ENCODE measurements around the gene MYT1.
"Not testable (repeated sequence)": the region's sequence is repeated elsewhere in the genome, so short reads cannot be mapped to it uniquely, and the experiment has no call there.

The MYT1 gene

DNA sequence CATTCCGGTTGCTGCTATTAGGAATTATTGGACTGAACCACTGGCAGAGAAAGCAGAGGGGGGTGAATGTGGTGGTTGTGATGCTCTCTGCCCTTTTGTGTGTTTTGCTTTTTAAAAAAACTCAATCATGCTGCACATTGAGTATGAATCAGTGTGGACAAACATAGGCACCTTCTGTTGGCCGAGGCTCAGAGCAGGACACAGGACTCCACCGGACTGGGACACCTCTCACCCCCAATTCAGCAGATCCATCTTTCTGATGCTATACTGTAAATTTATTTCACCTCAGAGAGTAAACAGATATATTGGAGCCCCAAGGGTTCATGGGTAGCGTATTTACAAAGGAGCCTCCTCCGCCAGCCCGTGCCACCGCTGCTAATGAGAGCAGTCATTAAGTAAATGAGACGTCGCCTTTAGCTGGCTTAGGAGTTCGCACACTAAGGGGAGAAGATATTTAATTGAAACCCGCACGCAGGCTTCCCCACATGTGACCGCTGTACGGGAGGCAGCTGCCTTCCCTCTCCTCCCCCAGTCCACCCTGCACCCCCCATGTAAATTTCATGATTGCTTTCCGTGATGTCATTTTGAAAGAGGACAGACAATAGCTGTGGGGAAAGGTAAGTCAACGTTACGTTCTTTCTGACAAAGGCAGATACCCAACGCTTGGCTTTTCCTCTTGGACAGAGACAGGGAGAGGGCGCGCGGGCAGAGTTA lies at the start of gene MYT1:
TSS of gene MYT1 (plus strand) at position 330 of the 714 bp plus-strand sequence. CDS start 34,410 bp downstream, outside the sequence.
- DNase-seq (ENCODE audit: low read depth in 2 of 3, low spot score in 2 of 3), result no peak

DNA sequence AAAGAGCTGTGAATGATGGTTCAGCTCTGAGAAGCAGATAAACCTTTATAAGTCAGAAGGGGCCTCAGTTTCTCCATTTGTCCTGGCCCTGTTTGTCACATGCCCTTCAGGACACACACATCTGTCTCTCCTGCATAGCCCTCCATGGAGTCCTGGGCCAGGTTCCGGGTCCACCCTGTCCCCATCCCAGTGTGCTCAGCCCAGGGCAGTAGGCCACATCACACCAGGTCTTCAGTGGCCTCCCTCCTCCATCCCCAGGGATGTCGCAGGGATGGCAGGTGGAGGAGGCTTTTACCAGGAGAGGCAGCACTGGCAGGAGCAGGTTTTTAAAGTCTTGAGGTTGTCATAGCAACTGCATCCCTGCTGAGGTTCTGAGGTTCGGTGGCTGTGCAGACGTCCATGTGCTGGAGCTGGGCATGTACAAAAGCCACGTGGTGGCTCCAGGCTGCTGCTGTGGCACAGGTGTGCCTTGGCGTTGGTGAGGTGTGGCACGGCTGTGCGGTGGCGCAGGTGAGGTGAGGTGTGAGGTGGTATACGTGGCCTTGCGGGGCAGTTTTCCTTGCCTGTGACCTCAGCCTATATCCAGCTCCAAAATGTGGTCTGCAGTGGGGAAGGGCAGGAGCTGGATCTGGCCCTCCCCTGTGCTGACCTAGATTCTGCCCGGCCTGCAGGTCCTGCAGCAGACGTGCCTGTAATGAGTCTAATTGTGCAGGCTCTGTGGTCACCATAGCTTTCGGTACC lies 48.9 kb upstream of the MYT1 start:
- no peak for DNase-seq (ENCODE audit: low read depth in 2 of 3, low spot score in 2 of 3)

DNA sequence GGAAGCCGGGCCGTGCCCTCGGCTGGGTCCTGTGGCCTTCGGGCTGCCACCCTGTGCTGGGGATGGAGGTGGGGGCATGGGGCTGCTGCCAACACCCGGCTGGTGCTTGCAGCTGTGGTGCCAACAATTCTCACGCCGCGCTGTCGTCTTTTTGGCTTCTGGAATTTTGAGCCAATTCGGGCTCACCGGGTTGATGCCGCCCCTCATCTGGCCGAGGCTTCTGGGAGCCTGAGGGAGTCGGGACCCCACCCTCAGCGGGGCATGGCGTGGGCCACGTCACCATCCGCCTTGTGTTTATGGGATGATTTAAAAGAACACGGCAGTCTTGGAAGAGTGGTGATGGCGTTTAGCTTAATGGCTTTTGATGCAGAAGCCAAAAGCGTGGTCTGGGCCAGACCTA lies 48.2 kb upstream of the MYT1 start:
- DNase-seq (ENCODE audit: low read depth in 2 of 3, low spot score in 2 of 3), result no peak

DNA sequence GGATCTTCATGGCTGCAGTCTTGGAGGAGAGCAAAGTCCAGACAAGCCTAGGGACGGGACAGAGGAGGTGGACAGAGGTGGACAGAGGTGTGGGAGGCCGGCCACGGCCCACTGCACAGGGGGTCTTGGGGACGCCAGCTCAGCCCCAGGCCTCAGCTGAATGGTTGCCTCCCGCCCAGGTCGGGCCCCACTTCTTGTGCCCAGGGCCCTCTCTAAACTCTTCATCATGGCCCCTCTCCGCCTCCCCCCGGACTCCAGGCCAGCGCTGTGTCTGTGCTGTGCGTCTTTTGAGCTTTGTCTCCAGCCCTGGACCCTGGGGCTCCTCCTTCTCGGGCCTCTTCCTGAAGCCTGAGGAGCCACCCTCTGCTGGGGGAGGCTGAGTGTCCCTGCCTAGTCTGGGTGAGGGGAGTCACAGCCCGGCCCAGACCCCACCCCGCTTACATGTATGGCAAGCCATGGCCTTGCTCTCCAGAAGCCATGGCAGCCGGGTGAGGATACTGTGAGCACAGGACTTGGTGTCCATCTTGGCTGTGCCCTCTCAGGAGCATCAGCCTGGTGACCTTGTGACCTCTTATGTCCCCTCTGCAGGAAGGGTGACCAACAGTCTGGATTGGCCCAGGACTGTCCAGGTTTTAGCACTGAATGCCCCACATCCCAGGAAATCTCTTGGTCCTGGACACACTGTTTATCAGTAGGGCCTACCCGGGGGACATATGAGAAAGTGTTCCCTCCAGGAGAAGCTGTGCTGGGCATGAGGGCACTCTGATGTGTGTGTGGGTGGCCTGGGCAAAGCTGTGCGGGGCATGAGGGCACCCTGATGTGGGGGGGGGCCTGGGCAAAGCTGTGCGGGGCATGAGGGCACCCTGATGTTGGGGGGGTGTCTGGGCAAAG lies 47.5 kb upstream of the MYT1 start:
- DNase-seq (ENCODE audit: low read depth in 2 of 3, low spot score in 2 of 3), result no peak

DNA sequence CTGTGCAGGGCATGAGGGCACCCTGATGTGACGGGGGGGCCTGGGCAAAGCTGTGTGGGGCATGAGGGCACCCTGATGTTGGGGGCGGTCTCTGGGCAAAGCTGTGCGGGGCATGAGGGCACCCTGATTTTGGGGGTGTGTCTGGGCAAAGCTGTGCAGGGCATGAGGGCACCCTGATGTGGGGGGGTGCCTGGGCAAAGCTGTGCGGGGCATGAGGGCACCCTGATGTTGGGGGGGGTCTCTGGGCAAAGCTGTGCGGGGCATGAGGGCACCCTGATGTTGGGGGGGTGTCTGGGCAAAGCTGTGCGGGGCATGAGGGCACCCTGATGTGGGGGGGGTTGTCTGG lies 46.8 kb upstream of the MYT1 start:
- DNase-seq (ENCODE audit: low read depth in 2 of 3, low spot score in 2 of 3), result not testable (repeated sequence)

DNA sequence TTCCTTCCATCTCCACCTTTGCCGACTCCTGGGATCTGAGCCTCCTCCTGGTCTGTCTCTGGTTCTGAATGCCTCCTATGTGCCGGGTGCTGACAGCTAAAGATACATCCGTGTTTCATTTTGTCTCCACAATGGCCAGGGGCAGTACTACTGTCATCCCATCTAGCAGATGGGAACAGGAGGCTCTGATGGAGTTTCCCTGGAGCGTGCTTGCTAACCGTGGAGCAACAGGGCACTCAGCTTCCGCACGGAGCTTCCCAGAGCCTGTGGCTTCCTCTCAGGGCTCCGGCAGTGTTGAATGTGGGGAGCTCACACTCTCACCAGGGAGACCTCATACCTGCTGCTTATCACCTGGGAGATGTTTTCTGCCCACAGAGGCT lies 45.0 kb upstream of the MYT1 start:
- no peak for DNase-seq (ENCODE audit: low read depth in 2 of 3, low spot score in 2 of 3)

DNA sequence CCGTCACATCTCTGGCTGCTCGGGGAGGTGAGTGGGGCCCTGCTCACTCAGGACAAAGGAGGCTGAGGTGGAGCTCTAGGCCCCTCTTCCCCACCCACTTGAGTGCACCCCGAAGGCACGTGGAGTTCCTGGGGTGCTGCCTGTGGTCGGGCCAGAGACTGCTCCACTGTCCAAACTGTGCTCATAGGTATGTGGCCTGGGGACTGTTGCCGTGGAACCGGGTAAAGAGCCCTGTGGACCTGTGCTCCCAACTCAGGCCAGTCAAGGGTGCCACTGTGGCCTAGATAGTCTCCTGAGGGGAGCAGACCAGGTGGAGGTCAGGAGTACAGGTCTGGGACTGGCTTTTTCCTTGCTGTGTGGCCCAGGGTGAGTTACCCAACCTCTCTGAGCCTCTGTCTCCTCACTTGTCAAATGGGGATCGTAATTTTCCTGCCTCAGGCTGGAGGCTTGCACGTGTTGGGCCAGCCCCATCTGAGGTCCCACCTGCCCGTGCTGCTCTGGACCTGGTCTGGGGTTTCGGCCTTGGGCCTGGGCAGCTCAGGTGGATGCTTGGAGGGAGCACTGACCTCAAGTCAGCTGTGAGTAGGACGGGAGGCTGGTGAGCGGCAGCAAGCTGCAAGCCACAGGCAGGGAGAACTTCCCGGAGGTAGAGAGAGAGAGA lies 44.4 kb upstream of the MYT1 start:
- no peak for DNase-seq (ENCODE audit: low read depth in 2 of 3, low spot score in 2 of 3)

DNA sequence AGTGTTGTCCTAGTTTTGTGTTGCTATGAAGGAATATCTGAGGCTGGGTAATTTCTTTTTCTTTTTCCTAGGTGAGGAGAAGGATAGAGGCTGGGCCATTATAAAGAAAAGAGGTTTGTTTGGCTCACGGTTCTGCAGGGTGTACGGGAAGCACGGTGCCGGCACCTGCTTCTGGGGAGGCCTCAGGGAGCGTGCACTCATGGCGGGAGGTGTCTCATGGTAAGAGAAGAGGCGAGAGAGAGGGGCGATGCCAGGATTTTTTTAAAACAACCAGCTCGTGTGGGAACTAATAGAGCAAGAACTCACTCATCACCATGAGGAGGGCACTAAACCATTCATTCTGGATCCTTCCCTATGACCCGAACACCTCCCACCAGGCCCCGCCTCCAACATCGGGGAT lies 42.7 kb upstream of the MYT1 start:
- DNase-seq (ENCODE audit: low read depth in 2 of 3, low spot score in 2 of 3), result no peak

DNA sequence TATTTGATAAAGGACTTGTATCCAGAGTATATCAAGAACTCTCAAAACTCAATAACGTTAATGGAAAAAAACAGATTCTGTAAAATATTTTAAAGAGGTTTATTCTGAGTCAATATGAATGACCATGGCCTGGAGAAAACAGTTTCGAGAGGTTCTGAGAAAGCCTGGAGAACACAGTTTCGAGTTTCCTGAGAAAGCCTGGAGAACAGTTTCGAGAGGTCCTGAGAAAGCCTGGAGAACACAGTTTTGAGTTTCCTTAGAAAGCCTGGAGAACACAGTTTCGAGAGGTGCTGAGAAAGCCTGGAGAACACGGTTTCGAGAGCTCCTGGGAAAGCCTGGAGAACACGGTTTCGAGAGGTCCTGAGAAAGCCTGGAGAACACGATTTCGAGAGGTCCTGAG lies 41.3 kb upstream of the MYT1 start:
- not testable (repeated sequence) for DNase-seq (ENCODE audit: low read depth in 2 of 3, low spot score in 2 of 3)

DNA sequence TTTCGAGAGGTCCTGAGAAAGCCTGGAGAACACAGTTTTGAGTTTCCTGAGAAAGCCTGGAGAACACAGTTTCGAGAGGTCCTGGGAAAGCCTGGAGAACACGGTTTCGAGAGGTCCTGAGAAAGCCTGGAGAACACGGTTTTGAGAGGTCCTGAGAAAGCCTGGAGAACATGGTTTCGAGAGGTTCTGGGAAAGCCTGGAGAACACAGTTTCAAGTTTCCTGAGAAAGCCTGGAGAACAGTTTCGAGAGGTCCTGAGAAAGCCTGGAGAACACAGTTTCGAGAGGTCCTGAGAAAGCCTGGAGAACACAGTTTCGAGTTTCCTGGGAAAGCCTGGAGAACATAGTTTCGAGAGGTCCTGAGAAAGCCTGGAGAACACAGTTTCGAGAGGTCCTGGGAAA lies 40.7 kb upstream of the MYT1 start:
- DNase-seq (ENCODE audit: low read depth in 2 of 3, low spot score in 2 of 3), result not testable (repeated sequence)

DNA sequence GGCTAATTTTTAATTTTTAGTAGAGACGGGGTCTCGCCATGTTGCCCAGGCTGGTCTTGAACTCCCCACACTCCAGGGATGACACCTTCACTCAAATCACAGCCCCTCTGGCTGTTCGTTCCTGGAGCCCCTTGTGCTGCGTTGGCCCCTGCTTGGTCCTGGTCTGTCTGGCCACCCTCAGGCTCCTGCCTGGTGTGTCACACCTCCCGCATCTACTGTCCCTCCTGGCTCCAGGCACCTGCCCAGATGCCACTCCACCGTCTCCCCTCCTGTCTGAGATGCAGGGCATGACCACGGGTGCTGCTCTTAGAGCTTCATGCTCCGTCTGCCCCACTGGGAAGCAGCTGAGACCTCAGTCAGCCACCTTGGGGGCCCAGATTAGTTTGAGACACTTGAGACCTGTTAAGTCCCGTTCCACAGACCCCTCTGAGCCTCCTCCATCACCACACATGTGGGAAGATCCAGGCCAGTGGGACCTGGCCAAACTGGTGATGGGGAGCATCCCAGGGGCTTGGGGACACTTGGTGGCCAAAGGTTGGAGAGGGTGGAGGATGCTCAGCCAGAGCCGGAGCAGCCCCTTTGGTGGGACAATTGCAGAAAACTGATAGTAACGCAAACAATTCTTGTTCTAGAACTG lies 35.0 kb upstream of the MYT1 start:
- DNase-seq (ENCODE audit: low read depth in 2 of 3, low spot score in 2 of 3), result no peak

DNA sequence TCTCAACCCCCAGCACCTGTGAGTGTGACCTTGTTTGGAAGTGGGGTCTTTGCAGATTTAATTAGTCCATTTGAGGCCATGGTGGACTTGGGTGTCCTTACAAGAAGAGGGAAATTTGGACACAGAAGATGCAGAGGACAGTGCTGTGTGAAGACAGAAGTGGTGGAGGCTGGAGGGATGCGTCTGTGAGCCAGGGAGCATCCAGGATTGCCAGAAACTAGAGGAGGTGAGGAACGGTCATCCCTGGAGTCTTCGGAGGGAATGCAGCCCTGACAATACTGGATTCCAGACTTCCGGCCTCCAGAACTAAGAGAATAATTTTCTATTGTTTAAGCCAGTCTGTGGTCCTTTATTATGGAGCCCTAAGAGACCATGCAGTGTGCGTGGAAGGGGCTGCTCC lies 34.0 kb upstream of the MYT1 start:
- DNase-seq (ENCODE audit: low read depth in 2 of 3, low spot score in 2 of 3), result no peak

DNA sequence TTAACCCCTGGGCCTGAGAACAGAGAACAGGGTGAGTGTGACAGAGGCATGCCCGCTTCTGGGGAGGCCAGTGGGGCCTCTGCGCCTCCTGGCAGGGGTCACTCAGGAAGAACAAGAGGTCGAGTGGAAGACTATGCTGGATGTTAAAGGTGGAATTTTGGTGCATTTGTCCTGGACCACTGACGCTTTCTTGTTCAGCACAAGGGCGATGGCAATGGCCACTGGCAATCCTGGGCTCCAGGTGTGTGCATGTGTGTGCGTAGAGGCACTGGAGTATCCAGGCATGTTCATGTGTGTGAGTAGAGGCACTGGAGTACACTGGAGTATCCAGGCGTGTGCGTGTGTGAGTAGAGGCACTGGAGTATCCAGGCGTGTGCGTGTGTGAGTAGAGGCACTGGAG lies 33.4 kb upstream of the MYT1 start:
- no peak for DNase-seq (ENCODE audit: low read depth in 2 of 3, low spot score in 2 of 3)

DNA sequence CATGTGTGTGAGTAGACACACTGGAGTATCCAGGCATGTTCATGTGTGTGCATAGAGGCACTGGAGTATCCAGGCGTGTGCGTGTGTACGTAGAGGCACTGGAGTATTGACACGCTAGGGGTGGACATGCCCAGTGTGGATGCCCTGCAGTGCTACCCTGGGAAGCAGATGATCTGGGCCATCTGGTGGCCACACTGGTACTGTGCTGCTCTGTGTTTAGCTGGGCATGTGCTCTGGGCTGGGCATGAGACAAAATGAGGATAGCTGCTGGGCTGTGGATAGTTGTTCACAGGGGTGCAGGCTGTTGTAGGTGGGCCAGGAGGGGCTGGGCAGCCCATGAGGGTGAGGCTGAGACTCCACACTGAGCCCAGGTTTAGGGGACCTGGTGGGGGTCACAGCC lies 32.8 kb upstream of the MYT1 start:
- DNase-seq (ENCODE audit: low read depth in 2 of 3, low spot score in 2 of 3), result no peak

DNA sequence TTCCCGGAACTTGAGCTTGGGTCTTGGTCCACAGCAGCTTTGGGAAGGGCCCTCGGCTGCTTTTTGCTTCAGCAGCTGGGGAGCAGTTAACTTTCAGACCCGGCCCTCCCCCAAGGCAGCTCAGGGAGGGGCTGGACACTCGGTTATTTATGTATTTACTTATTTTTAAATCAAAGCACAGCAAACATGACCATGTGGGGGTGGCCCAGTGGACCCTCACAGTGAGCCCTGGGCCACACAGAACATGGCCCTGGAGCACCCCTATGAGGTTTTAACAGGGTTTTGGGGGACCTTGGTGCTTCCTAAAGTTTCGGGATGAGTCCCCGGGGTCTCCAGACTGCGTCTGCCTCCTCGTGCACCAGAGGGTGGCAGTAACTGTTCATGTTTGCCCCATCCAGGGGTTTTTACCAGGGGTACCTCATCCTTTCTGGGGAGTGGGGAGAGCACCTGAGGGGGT lies 30.3 kb upstream of the MYT1 start:
- DNase-seq (ENCODE audit: low read depth in 2 of 3, low spot score in 2 of 3), result no peak

DNA sequence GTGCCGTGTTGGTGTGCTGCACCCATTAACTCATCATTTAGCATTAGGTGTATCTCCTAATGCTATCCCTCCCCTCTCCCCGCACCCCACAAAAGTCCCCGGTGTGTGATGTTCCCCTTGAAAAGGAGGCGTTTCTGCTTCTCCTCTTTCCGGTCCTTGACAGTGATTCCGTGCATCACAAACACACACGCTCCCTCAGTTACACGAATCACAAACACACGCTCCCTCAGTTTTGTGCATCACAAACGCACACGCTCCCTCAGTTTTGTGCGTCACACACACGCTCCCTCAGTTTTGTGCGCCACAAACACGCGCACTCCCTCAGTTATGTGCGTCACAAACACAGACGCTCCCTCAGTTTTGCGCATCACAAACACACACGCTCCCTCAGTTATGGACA lies 29.5 kb upstream of the MYT1 start:
- DNase-seq (ENCODE audit: low read depth in 2 of 3, low spot score in 2 of 3), result not testable (repeated sequence)

DNA sequence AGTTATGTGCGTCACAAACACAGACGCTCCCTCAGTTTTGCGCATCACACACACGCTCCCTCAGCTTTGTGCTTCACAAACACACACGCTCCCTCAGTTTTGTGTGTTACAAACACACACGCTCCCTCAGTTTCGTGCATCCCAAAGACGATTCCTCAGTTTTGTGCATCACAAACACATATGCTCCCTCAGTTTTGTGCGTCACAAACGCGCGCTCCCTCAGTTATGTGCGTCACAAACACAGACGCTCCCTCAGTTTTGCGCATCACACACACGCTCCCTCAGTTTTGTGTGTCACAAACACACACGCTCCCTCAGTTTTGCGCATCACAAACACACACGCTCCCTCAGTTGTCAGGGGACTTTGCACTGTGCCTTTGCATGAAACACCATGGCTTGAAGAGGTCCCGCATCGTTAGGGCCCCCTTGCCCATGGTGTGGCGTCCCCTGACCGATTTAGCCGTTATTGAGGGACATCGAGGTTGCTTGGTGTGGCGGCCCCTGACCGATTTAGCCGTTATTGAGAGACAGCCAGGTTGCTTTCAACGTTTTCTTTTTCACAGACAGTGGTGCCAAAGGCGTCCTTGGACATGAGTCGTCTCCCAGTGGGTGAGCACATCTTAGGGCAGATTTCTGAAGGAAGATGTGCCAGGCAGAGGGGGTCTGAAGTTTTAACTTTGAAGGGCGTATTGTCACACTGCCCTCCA lies 28.1 kb upstream of the MYT1 start:
- DNase-seq (ENCODE audit: low read depth in 2 of 3, low spot score in 2 of 3), result no peak

DNA sequence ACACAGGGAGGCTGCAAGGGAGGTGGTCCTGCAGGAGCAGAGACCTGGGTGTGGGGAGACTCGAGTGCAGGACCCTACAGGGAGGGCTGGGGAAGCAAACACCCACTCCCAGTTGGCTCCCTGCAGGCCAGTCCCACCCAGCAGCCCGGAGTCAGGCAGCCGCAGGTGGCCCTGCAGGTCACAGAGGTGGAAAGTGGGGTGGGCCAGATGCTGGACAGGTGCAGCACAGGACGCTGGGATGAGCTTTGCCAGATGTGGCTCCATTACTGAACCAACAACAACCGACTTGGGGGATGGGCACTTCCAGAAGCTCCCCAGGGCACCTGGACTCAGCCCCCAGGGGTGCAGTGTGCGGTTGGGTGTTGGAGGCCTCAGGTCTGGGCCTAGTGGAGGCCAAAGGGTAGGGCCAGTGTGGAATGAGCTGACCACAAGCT lies 26.6 kb upstream of the MYT1 start:
- no peak for DNase-seq (ENCODE audit: low read depth in 2 of 3, low spot score in 2 of 3)

DNA sequence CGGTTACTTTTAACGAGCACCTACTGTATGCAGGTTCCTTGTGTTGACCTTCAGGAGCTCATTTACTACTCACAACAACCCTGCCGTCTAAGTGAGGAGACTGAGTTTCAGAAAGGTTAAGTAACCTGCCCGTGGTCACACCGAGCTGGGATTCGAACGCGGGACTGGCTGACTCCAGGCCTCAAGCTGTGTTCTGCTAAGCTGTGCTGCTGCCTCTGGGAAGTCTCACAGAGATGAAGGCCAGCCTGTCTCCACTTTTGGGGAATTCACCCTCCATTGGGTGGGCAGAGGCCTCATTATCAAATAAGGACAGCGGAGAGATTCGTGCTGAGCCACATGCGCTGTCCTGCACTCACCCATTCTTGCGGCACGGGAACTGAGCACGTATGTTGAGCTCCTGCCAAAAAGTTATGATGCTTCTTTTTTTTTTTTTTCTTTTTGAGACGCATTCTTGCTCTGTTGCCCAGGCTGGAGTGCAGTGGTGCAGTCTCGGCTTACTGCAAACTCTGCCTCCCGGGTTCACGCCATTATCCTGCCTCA lies 25.9 kb upstream of the MYT1 start:
- no peak for DNase-seq (ENCODE audit: low read depth in 2 of 3, low spot score in 2 of 3)

Measured in activated CD8-positive, alpha-beta memory T cell treated with anti-CD3 and anti-CD28 coated beads for 48 hours (primary cell).